HL-60/S4 (cell line): Measurements from ENCODE around the gene OTUD5.

Experiments
- in situ Hi-C: fragments of 300-500 bp; cut with MboI; formaldehyde crosslinking; loops from 2 replicates; pipeline ENCODE4 v1.14.3; 2022; ENCODE audit warnings: low sequenced_read_pairs

OTUD5 gene

DNA sequence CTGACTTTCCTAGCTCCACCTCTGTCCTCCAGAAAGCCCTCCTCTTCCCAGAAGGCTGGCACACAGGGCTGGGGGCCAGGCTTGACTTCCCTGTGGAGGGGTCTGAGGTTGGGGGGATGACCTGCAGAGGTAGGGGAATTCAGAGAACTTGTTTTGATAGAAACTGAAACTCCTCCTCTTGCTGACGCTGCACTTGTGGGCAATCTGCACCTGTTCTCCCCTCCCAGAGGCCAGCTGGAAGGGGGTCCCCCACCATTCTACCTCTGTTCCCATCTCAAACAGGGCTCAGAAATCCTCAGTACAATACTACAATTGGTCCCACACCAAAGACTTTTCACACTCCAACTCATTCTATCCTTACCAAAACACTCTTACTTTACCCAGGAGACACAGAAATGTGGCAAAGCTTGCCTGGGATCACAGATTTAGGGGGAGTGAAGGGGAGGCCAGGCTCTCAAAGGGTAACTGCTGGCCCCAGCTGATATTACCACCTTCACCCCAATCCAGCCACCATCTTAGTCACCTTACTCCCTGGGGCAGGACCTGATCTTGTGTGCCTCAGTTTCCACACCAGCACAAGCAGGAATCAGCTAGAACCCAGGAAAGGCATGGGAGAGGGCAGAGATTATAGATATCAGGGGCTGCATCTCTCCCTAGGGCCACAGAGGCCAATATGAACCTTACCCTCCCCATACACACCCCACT is 18.5 kb downstream of the OTUD5 start:
- in situ Hi-C loops: no loop called here

GRCh38 chrX:48937054-48937907 is 20.1 kb downstream of the OTUD5 start:
- in situ Hi-C loops: no loop called here

DNA sequence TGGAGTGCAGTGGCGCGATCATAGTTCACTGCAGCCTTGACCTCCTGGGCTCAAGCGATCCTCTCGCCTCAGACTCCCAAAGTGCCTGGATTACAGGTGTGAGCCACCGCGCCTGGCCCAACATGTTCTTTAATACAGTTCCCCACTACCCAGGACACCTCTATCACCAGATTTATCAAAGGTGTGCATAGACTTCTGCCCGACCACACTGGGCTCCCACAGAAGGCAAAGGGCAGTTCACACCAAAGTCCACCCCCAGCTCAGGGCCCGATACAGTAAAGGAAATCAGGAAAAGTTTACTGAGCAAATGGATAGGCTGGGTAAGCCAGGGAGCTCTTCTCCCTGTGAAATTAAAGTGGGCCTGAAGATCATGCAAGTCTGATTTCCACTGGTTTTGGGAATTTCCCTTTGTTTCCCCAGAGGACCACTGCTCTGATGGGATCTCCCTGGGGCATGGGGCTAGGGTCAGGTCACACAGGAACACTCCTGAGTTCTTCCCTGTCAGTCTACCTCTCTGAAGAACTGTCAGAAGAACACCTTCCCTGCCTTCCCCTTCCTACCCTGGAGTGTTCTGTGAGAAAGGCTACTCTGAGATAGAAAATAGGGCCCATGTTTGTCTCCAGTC is 20.9 kb downstream of the OTUD5 start:
- in situ Hi-C loops: no loop called here

- in situ Hi-C loops: no loop called here
Observed at GRCh38 chrX:48935301-48935670, 22.1 kb downstream of the OTUD5 start.

GRCh38 chrX:48934581-48935300 is 22.7 kb downstream of the OTUD5 start:
- in situ Hi-C loops: no loop called here

GRCh38 chrX:48933757-48934156 is 23.6 kb downstream of the OTUD5 start:
- in situ Hi-C loops: no loop called here

DNA sequence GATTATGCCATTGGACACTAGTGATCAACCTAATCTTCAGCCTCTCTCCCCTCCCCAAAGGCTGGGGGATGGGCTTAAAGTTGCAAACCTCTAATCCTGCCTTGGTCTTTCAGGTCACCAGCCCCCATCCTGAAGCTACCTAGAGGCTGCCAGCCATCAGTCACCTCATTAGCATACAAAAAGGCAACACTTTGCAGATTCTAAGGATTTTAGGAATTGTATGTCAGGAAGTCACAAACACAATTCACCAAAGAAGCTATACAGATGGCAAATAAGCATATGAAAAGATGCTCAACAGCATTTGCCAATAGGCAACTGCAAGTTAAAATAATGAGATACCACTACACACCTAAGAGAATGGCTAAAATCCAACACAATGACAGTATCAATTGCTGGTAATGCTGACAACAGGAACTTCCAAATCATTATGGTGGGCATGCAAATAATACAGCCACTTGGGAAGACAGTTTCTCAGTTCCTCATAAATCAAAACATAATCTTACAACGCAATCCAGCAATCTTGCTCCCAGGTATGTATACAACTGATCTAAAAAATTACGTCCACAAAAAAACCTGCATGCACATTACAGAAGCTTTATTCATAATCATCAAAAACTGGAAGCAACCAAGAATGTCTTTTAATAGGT is 29.5 kb downstream of the OTUD5 start:
- in situ Hi-C loops: no loop called here

GRCh38 chrX:48927123-48927522 is 30.3 kb downstream of the OTUD5 start:
- in situ Hi-C loops: no loop called here

GRCh38 chrX:48924270-48924669 is 33.1 kb downstream of the OTUD5 start:
- in situ Hi-C loops: no loop called here

GRCh38 chrX:48923771-48924170 is 33.6 kb downstream of the OTUD5 start:
- in situ Hi-C loops: no loop called here

DNA sequence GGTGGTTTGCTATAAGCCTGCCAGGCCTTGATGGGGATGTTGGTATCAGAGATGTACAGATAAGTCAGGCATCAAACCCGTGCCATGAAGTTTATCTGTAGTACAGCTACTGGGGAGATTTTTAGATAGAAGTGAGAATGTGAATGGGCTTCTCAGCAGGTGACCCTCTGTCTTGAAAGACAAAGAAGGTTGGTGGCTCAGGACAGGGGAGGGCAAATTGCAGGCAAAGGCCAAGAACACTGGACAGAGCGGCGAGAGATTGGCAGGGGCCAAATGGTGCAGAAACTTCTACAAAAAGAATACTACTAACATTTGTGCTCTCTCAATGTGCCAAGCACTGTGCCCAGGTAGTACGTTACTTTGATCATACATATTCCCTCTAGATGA is 36.7 kb downstream of the OTUD5 start:
- in situ Hi-C loops: no loop called here

GRCh38 chrX:48919947-48920717 is 37.3 kb downstream of the OTUD5 start:
- in situ Hi-C loops: no loop called here

DNA sequence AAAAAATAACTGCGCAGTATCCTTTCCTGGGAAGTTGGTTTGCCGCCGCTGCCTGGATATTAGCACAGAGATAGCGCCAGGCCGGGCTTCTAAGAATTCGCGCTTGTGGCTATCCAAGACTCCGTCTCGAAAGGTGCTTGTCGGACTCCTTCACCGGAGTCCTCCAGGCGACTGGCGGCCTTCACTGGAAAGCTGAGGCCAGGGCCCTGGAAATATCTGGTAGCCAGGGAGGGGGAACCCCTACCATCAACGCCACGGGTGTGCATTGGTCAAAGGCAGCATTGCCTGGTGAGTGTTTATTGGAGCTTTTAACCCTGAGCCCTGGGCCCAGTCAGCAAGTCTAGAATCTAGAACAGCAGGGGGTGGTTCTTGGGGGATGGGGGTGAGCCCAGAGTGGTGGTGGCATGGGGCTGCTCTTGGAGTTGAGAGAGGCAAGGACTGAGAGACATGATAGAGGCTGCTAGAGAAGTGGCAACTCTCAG is 38.0 kb downstream of the OTUD5 start:
- in situ Hi-C loops: no loop called here

DNA sequence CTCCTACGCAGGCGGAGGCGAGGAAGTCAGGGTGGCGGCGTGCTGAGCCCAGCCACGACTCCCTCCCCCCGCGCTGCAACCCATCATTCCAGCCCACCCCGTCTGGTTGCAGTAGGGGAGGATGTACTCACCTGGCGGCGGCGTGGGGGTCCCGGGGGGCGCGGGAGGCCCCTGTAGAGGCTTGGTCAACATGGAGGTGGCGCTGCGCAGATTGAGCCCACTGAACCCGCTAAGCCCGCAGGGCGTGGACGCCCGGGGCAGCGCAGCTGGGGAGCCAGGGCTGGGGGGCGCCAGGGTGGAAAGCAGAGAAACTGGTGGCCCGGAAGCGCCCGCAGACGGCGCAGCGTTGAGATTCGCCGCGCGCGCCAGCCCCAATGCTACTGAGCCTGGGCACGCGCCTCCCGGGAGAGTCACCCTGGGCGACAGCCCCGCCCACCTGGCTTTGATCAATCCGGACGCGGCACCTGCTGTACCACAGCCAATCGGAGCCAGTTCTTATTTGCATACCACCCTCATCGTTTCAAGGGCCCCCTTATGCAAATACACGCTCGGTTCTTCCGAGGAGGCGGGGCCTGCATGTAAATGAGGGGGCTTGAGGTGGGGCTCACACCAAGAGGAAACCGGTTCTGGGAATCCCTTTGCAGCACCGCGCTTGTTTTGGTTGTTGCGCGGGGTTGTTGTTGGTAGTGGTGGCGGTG is 38.6 kb downstream of the OTUD5 start, which contains the start of gene PIM2:
PIM2 (minus strand) TSS at position 382 of the 698 bp plus-strand sequence; CDS start at position 192, 190 bp downstream.
- in situ Hi-C loops: no loop called here

- in situ Hi-C loops: no loop called here
Observed at GRCh38 chrX:48918301-48918642, 39.1 kb downstream of the OTUD5 start.

- in situ Hi-C loops: no loop called here
Observed at GRCh38 chrX:48917139-48918001, 40.0 kb downstream of the OTUD5 start.

DNA sequence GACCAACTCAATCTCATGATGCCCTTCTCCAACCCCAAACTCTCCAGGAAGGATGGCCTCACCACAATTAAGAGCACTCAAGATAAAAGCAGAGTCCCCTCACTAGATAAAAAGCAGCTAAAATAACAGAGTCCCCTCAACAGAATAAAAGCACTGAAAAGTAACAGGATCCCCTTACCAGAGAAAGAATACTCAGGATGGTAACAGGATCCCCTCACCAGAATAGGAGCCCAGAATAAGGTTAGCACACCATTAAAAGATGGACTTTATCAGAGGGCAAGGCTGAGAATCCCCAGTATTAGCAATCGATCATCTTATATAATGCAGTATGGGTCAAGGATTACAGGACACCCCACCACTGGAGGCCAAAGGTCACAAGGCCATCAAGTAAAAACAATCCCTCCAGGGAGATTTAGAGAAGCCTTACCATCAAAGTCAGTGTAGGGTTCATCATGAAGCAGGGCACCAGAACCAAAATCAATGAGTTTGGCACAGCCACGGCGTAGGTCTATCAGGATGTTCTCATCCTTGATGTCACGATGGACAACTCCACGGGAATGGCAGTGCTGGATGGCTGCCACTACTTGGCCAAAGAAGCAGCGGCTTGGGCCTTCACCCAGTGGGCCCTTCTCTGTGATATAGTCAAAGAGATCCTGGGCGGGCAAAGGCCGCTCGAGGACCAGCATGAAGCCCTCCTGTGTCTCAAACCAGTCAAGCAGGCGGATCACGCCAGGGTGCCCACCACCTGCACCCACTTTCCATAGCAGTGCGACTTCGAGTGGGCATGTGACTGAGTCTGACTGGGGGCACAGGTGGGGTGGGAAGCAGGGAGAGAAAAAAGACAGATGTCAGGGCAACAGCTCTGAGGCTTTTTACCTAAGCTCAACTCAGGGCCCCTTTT is 42.6 kb downstream of the OTUD5 start:
- in situ Hi-C loops: no loop called here
